ENCODE measurements around the gene WSCD2. TPM values are rescaled to one million over a fixed set of nuclear protein-coding genes. Genes with fewer than 3 reads are reported as not detected.

Gene WSCD2
- total and polyA plus RNA-seq, 2 of the 4 experiments (the other 2 are of a cell fraction): not detected

GRCh38 chr12:108116699-108117098, 12.4 kb upstream of the WSCD2 start:
- Histone ChIP-seq H3K9me3 (ENCODE audit: control insufficient read depth, insufficient read depth, low read length) (no peaks in the 10 kb centered on the region), H4K20me1 (ENCODE audit: insufficient read depth, low read length) (no peaks in the 10 kb centered on the region), H3K14ac (replicated peaks; ENCODE audit: low read depth, low read length) (no peak overlapping the region), H4K91ac (ENCODE audit: insufficient read depth, low read depth, low read length) (no peak overlapping the region), H3K4me1 (ENCODE audit: control insufficient read depth, insufficient read depth, low read length) (no peaks in the 10 kb centered on the region), H2AK9ac (replicated peaks; ENCODE audit: low read depth, low read length, poor library complexity) (no peak overlapping the region), H2AFZ (replicated peaks; ENCODE audit: low read length, poor library complexity) (no peak overlapping the region), H3K56ac (ENCODE audit: extremely low read depth, insufficient read depth, low read length) (no peak overlapping the region), H3K4me2 (ENCODE audit: low read depth, low read length) (no peak overlapping the region), H2BK15ac (ENCODE audit: low read depth, low read length) (no peak overlapping the region), H3K23ac (ENCODE audit: low read depth, low read length) (no peak overlapping the region), H3K4ac (ENCODE audit: low read depth, low read length) (no peak overlapping the region), H2BK120ac (ENCODE audit: low read depth, low read length) (no peak overlapping the region), H2BK20ac (ENCODE audit: low read depth, low read length) (no peak overlapping the region), H3K27ac (ENCODE audit: insufficient read depth, low read length) (no peak overlapping the region), H3K9me1 (ENCODE audit: insufficient read depth, low read length) (no peaks in the 10 kb centered on the region), H3K79me1 (ENCODE audit: low read depth in 1 of 2, low read length in 2 of 2) (no peaks in the 10 kb centered on the region), H2BK5ac (ENCODE audit: low read depth, low read length, poor library complexity, severe bottlenecking) (no peak overlapping the region), H3K27me3 (ENCODE audit: control insufficient read depth, insufficient read depth, low read length) (no peaks in the 10 kb centered on the region), H3K4me3 (ENCODE audit: insufficient read depth, low read depth, low read length) (no peak overlapping the region), H3K18ac (ENCODE audit: low read depth, low read length) (no peak overlapping the region), H4K5ac (ENCODE audit: low read depth, low read length) (no peak overlapping the region), H2AK5ac (ENCODE audit: low read depth, low read length) (no peak overlapping the region), H4K8ac (ENCODE audit: low read depth in 2 of 2, low read length in 2 of 2) (no peak overlapping the region), H3K9ac (ENCODE audit: low read depth, low read length) (no peak overlapping the region), H3K36me3 (ENCODE audit: control insufficient read depth, insufficient read depth, low read length) (no peaks in the 10 kb centered on the region)
- no TSS peak for BruUV-seq (replicated peaks)
- intact Hi-C loops (cut with micrococcal nuclease) (no loop called here), dilution Hi-C loops (cut with HindIII; ENCODE audit: low sequenced_read_pairs, unreplicated experiment) (no loop called here), in situ Hi-C loops (cut with MboI; ENCODE audit: low sequenced_read_pairs) (no loop called here)
- POLR2A ChIA-PET (ENCODE audit: unreplicated experiment): no interaction called here
- no CpG with 5 or more reads among the region's 1 CpG for WGBS, 2 experiments (ENCODE audit: extremely low coverage in 2 of 2, insufficient read length in 1 of 2)
- DNase-seq: no peak
- CTCF ChIA-PET: no interaction called here
- no peak for TF ChIP-seq RAD21 (IDR thresholded peaks at IDR 0.05; ENCODE audit: low read length)
- TF ChIP-seq ELK1 (IDR thresholded peaks at IDR 0.05; ENCODE audit: borderline replicate concordance, low read depth, low read length): no peak
- no peak for TF ChIP-seq USF2 (IDR thresholded peaks at IDR 0.05; ENCODE audit: low read depth, low read length)
- no peak for TF ChIP-seq CEBPB (IDR thresholded peaks at IDR 0.05; ENCODE audit: low read depth, low read length)
- no peak for TF ChIP-seq NFE2L2 (IDR thresholded peaks at IDR 0.05; ENCODE audit: low read depth, low read length)
- TF ChIP-seq MAZ (IDR thresholded peaks at IDR 0.05; ENCODE audit: borderline replicate concordance, low read depth, low read length): no peak
- no peak for TF ChIP-seq MAFK (IDR thresholded peaks at IDR 0.05; ENCODE audit: low read depth, low read length)
- TF ChIP-seq, protein P1, sequence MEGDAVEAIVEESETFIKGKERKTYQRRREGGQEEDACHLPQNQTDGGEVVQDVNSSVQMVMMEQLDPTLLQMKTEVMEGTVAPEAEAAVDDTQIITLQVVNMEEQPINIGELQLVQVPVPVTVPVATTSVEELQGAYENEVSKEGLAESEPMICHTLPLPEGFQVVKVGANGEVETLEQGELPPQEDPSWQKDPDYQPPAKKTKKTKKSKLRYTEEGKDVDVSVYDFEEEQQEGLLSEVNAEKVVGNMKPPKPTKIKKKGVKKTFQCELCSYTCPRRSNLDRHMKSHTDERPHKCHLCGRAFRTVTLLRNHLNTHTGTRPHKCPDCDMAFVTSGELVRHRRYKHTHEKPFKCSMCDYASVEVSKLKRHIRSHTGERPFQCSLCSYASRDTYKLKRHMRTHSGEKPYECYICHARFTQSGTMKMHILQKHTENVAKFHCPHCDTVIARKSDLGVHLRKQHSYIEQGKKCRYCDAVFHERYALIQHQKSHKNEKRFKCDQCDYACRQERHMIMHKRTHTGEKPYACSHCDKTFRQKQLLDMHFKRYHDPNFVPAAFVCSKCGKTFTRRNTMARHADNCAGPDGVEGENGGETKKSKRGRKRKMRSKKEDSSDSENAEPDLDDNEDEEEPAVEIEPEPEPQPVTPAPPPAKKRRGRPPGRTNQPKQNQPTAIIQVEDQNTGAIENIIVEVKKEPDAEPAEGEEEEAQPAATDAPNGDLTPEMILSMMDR (conservative IDR thresholded peaks at IDR 0.05; ENCODE audit: low read depth, low read length): no peak
- TF ChIP-seq FOS (IDR thresholded peaks at IDR 0.05; ENCODE audit: low read depth, low read length): no peak
- no peak for TF ChIP-seq BHLHE40 (IDR thresholded peaks at IDR 0.05; ENCODE audit: low read depth, low read length)
- no peak for TF ChIP-seq SMC3 (IDR thresholded peaks at IDR 0.05; ENCODE audit: low read depth, low read length)
- TF ChIP-seq MXI1 (IDR thresholded peaks at IDR 0.05; ENCODE audit: borderline replicate concordance, low read depth, low read length): no peak
- TF ChIP-seq CHD1 (IDR thresholded peaks at IDR 0.05; ENCODE audit: low read depth, low read length): no peak
- no peak for TF ChIP-seq RCOR1 (IDR thresholded peaks at IDR 0.05; ENCODE audit: insufficient replicate concordance, low read length)
- TF ChIP-seq POLR2A (IDR thresholded peaks at IDR 0.05; ENCODE audit: low read depth, low read length): no peak
- TF ChIP-seq RFX5 (IDR thresholded peaks at IDR 0.05; ENCODE audit: low read depth, low read length): no peak
- no peak for ATAC-seq (ENCODE audit: low read depth)

Data from IMR-90 (cell line).